Measurements from ENCODE around the gene DDHD1.
A peak's percentile ranks its signal among the peaks of the same experiment; 100 is the strongest.
"Not testable (repeated sequence)": the region's sequence is repeated elsewhere in the genome, so short reads cannot be mapped to it uniquely, and the experiment has no call there.

Gene DDHD1

DNA sequence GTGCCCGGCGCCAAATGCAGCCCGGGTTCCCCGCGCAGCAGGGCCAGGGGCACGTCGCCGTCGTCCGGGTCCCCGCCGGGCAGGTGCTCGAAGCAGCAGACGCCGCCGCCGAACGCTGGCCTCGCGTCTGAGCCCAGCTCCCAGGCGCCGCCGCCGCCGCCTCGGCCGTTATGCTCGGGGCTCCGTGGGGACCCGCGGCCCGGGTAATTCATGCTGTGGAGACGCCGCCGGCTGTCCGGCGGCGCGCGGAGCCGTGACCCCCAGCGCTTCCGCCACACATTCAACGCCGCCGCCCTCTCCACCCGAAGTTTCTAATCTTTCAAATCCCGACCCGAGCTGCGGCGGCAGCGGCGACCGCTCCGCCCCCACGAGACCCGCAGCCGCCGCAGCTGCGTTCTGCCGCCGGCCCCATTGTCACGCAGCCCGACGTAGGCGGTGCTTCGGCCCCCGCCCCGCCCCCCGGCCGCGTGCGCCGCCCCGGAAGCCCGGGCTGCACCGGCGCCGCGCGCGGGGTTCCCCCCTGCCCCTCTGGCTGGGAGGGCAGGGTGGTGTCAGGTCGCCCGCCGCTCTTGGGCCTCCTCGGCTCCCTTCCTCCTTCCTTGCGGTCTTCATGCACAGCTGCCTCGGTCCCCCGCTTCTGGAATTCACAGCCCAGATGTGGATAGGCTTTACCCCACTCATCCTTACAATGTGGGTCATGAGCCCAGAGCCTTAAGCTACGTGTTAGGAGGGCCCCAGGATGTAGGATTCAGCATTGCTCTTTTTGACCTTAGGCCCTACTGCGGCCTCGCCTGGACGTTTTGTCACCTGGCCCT is at the start of gene DDHD1:
Gene DDHD1 (minus strand): TSS at position 437 of the 815 bp plus-strand sequence. CDS start 225 bp downstream, at position 212.
- DNase-seq (ENCODE audit: low read depth, low spot score) = peak; percentile 76

- DNase-seq (ENCODE audit: low read depth, low spot score) = no peak
Measured at GRCh38 chr14:53195949-53196348, 42.8 kb upstream of the DDHD1 start.

GRCh38 chr14:53193193-53193592 is 40.1 kb upstream of the DDHD1 start:
- no peak for DNase-seq (ENCODE audit: low read depth, low spot score)

GRCh38 chr14:53192052-53192760 is 39.1 kb upstream of the DDHD1 start:
- DNase-seq (ENCODE audit: low read depth, low spot score) = no peak

- DNase-seq (ENCODE audit: low read depth, low spot score) = no peak
Measured at GRCh38 chr14:53190938-53191337, 37.8 kb upstream of the DDHD1 start.

GRCh38 chr14:53187921-53188463 is 34.9 kb upstream of the DDHD1 start:
- DNase-seq (ENCODE audit: low read depth, low spot score) = no peak

- DNase-seq (ENCODE audit: low read depth, low spot score) = no peak
Measured at GRCh38 chr14:53186532-53186931, 33.4 kb upstream of the DDHD1 start.

DNA sequence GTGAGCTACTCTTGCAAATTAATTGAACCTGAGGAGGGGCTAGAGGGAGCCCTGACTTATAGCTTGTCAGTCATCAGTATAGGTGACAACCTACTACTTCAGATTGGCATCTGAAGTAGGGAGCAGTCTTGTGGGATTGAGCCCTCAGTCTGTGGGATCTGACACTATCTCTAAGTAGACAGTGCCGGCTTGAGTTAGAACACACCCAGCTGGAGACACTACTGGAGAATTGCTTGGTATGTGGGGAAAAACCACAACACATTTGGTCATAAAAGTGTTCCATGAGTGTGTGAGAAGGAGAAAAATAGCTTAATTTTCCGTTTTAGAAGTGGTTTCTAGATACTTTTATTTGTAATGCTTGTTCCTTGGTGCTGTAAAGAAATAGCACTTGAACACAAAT is 30.5 kb upstream of the DDHD1 start:
- DNase-seq (ENCODE audit: low read depth, low spot score) = peak; percentile 4

DNA sequence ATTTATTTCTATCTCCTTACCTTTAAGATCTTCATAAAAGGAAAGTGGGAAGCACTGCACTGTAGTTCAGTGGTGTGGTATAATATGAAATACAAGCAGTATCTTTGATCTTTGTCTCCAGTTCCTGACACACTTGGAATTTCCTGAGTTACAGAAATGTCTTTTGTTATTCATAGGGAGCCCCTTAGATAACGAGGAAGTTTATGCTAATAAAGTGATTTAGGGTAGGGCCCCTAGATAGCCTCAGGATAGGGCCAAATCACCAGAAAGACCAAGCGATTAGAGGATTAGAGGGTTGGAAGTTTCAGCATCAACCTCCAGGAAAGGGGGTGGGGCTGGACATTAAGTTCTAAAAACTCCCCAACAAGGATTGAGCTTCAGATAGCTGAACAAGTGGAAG is 29.9 kb upstream of the DDHD1 start:
- DNase-seq (ENCODE audit: low read depth, low spot score) = peak; percentile 19

DNA sequence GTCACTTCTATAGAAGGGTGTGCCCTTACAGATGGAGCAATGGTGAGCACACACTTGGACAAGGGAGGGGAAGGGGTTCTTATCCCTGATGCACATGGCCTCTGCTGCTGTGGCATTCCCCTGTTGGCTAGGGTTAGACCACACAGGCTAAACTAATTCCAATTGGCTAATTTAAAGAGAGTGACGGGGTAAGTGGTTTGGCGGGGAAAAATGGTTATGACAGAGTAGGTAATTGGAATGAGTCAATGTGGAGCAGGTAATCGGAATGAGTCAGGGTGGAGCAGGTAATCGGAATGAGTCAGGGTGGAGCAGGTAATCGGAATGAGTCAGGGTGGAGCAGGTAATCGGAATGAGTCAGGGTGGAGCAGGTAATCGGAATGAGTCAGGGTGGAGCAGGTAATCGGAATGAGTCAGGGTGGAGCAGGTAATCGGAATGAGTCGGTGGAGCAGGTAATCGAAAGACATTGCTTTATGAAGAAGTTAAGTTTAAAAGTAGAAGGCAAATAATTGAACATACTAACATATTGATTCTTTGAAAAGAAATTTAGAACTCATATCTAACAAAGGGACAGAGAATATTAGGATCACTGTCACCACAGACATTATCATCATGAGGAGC is 28.4 kb upstream of the DDHD1 start:
- not testable (repeated sequence) for DNase-seq (ENCODE audit: low read depth, low spot score)

- peak; percentile 76 for DNase-seq (ENCODE audit: low read depth, low spot score)
Measured at GRCh38 chr14:53180272-53181221, 27.4 kb upstream of the DDHD1 start.

DNA sequence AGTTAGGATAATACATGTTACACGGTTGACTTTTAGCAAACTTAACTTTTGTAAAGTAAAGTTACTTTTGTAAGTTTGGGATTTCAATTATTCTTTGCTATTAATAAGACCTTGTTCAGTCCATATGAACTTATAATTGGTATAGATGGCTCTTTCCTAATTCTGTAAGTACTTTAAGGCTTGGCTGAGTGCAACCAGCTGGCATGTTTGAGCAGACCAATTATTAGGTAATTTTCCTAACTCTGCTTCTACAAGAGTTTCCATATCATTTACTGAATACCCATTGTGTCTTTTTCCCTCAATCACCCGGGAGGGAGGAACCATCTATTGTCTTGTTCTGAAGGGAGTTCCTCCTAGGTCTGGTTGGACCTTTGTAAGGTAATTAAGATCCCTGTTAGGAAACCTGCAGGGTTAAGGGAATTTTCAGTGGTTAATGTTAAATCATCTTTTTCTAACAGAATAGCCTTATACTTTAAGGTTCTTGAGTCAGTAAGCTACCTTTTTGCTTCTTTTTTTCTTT is 26.4 kb upstream of the DDHD1 start:
- DNase-seq (ENCODE audit: low read depth, low spot score) = not testable (repeated sequence)

DNA sequence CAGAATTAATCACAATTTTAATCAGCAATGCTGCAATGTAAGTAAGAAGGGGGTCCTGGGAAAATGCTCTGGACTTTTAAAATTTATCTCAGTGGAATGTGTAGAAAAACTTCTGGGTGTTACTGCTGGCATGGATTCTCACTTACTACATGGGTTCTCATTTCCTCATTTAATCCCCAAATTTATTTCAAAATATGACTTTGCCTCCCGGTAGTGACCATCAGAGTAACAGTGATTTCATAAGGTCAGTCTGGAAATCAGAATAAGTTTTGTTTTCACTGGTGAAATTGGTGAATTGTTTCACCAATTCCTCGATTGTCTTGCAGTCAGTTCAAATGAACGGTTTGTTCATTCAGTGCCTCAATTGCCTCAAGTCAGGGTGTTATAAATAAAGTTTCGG is 22.3 kb upstream of the DDHD1 start:
- DNase-seq (ENCODE audit: low read depth, low spot score) = no peak

- peak; percentile 84 for DNase-seq (ENCODE audit: low read depth, low spot score)
Measured at GRCh38 chr14:53174918-53175317, 21.8 kb upstream of the DDHD1 start.

- DNase-seq (ENCODE audit: low read depth, low spot score) = no peak
Measured at GRCh38 chr14:53168786-53169185, 15.7 kb upstream of the DDHD1 start.

DNA sequence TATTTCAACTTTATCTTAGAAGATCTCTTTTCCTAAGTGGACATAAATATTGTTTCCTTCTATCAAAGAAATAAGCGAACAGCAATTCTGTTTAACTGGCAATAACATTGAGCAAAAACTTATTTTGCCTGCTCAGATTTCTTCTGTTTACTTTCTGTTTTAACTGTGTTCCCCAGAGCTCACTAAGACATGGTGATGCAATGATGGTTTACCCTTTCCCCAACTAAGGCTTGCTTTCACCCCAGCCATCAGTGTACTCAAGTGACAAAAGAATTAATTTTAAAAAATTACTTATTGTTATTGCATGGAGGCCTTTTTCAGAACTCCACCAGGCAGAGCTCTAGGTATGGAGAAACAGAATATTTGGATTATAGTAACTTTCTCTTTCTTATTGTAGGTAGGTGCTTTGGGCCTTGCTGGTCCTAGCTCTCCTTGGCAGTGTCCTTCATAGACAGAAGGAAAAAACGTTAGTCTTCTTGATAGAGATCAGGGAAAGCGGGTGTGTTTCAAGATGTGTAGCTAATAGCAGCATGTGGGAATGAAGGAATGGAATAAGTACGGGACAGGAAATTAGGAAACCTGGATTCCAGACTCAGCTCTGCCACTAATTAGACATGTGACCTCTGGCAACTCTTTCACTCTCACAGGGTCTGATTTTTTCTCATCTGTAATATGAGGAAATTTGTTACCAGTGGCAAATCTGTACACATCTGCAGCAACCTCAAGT is 14.6 kb upstream of the DDHD1 start:
- DNase-seq (ENCODE audit: low read depth, low spot score) = no peak

- no peak for DNase-seq (ENCODE audit: low read depth, low spot score)
Measured at GRCh38 chr14:53161758-53162435, 8.8 kb upstream of the DDHD1 start.

DNA sequence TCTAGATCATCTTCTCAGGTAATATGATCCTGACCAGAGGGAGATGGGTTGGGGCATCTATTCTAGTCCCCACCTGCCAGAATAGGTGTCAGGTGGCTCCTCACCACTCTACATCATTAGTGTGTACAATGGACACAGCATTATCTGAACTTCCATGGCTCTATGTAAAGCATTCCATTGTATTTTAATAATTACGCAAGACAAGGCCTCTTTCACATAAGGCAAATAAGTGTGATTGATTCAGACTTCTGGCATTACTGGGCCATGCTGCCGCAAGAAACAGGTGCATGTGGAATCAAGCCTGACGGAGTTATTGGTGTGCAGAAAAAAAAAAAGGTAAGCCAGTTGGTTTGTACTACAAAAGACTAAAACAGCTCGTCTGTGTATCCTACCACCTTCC is 3.1 kb upstream of the DDHD1 start:
- DNase-seq (ENCODE audit: low read depth, low spot score) = no peak

GRCh38 chr14:53153702-53154112 is 584 bp upstream of the DDHD1 start:
- DNase-seq (ENCODE audit: low read depth, low spot score) = no peak

Data from ELF-1 (cell line).